Bronchial epithelial cell (primary cell): ENCODE data around the gene KCTD3. TPM values are rescaled to one million over a fixed set of nuclear protein-coding genes. Genes with fewer than 3 reads are reported as not detected.

Experiments used
- DNase-seq: peaks from one replicate; pipeline ENCODE4 v3.0.0-alpha.2; 2010; ENCODE audit warnings: low read depth
- FAIRE-seq: peaks from 2 replicates; lab custom pipeline; 2011; peaks lifted over from hg19 to GRCh38; lab: Jason Lieb, UNC
- H3K27me3 ChIP-seq: 2 replicates; pipeline ENCODE4 v1.5.1; 2011; ENCODE audit warnings: low read length; ENCODE audit not compliant: control insufficient read depth, insufficient read depth
- H3K36me3 ChIP-seq: 2 replicates; pipeline ENCODE4 v1.5.1; 2011; ENCODE audit warnings: low read length; ENCODE audit not compliant: control insufficient read depth, insufficient read depth
- H3K4me3 ChIP-seq: 2 replicates; pipeline ENCODE4 v1.5.1; 2011; ENCODE audit warnings: mild to moderate bottlenecking, low read depth, low read length, control low read depth
- CTCF ChIP-seq: IDR thresholded peaks from 2 replicates; pipeline ENCODE4 v1.5.1; 2011; ENCODE audit warnings: mild to moderate bottlenecking, moderate library complexity, low read length, control low read depth, inconsistent platforms; ENCODE audit not compliant: insufficient read depth, severe bottlenecking
- total RNA-seq: library from RNA; depleted of rRNA; stranded (reverse); fragments of >200 nt; gene quantifications from 2 replicates; pipeline ENCODE4 v1.2.1, GENCODE V29; 2014

The KCTD3 gene
- total RNA-seq, 1 donor from 2014 or later = 32.9 TPM

- DNase-seq (no peak), FAIRE-seq (no peak)
- Histone ChIP-seq H3K4me3 (no peak overlapping the region), H3K36me3 (no peaks in the 10 kb centered on the region), H3K27me3 (no peaks in the 10 kb centered on the region)
- TF ChIP-seq CTCF = no peak
Observed at GRCh38 chr1:215612391-215612790, 45.3 kb downstream of the KCTD3 start.

GRCh38 chr1:215617979-215618378, 50.9 kb downstream of the KCTD3 start:
- DNase-seq (no peak), FAIRE-seq (no peak)
- TF ChIP-seq CTCF = no peak
- no peak overlapping the region for H3K4me3 ChIP-seq
- no peaks in the 10 kb centered on the region for H3K27me3 ChIP-seq
- peaks cover 1% of the 10 kb centered on the region for H3K36me3 ChIP-seq

- no peak overlapping the region for H3K4me3 ChIP-seq
- H3K36me3 ChIP-seq = peaks cover 1% of the 10 kb centered on the region
- no peak for TF ChIP-seq CTCF
- no peaks in the 10 kb centered on the region for H3K27me3 ChIP-seq
- no peak for FAIRE-seq
- no peak for DNase-seq
Observed at GRCh38 chr1:215623162-215623561, 56.1 kb downstream of the KCTD3 start.

- FAIRE-seq = no peak
- H3K27me3 ChIP-seq = no peaks in the 10 kb centered on the region
- H3K36me3 ChIP-seq = no peaks in the 10 kb centered on the region
- no peak for TF ChIP-seq CTCF
- H3K4me3 ChIP-seq = no peak overlapping the region
- DNase-seq = no peak
Observed at GRCh38 chr1:215625949-215626348, 58.8 kb downstream of the KCTD3 start.

- FAIRE-seq = no peak
- no peak for DNase-seq
- Histone ChIP-seq H3K27me3 (no peaks in the 10 kb centered on the region), H3K36me3 (no peaks in the 10 kb centered on the region), H3K4me3 (no peak overlapping the region)
- no peak for TF ChIP-seq CTCF
Observed at GRCh38 chr1:215631040-215631439, 63.9 kb downstream of the KCTD3 start.

- H3K27me3 ChIP-seq = no peaks in the 10 kb centered on the region
- FAIRE-seq = no peak
Observed at GRCh38 chr1:215631489-215631888, 64.4 kb downstream of the KCTD3 start.

More at GRCh38 chr1:215631489-215631888, 64.4 kb downstream of the KCTD3 start:
- DNase-seq = peak; percentile 83
- no peak for TF ChIP-seq CTCF
- H3K36me3 ChIP-seq = no peaks in the 10 kb centered on the region
- H3K4me3 ChIP-seq = no peak overlapping the region
